Right ventricle myocardium inferior (tissue), 1 donor: ENCODE measurements around the gene SBK2. TPM values are rescaled to one million over a fixed set of nuclear protein-coding genes. Genes with fewer than 3 reads are reported as not detected.
A peak's percentile ranks its signal among the peaks of the same experiment; 100 is the strongest.

Source experiments
- ATAC-seq: fragments of 200-7000 bp; cut with Tn5 transposase; one replicate; pipeline ENCODE4 v1.9.1; 2020; ENCODE audit warnings: mild to moderate bottlenecking, moderate library complexity
- DNase-seq: peaks from one replicate; pipeline ENCODE4 v3.0.0; 2021; ENCODE audit errors: missing footprints
- intact Hi-C: fragments of 100-400 bp; cut with DNase I; formaldehyde crosslinking; loops from one replicate; pipeline ENCODE4 v1.11.0; 2022
- total RNA-seq: library from RNA; stranded (reverse); fragmentation: NEBNext Ultra II Directional; extraction: Animal tissue kit (Norgen Biotek cat#: 25700); gene quantifications from one replicate; pipeline ENCODE4 v1.2.1, GENCODE V29; 2021
- donor health status: DM: no; HTN: yes; CAD: no; lungs with severe emphysema.

Gene SBK2
- total RNA-seq, 1 donor from 2014 or later: 12.7 TPM

DNA sequence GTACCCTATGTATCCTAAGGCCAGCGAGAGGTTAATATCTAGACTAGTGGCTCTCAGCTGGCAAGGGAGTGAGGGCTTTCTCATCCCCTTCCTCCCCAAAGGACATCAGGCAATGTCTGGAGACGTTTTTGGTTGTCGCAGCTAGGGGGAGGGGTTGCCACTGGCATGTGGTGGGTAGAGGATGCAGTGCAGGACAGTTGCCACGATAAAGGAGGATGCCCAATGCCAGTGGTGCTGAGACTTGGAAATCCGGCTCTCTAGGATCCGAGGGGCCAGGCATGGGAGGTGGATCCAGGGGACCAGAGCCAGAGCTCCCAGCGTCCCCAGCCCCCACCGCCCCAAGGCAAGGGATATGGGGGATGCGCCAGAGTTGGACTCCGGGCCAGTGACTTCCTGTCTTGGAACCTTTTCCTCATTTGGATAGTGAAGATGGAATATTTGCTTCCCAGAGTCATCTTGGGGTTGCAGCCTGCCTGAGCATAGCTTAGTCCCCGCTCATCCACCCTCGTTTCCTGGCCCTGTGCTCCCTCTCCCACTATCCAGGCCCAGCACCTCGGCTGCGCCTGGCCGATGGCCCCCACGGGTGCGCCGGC lies 43.8 kb downstream of the SBK2 start:
- intact Hi-C loops: no loop called here
- ATAC-seq (peak; percentile 2), DNase-seq (peak; percentile 40)

DNA sequence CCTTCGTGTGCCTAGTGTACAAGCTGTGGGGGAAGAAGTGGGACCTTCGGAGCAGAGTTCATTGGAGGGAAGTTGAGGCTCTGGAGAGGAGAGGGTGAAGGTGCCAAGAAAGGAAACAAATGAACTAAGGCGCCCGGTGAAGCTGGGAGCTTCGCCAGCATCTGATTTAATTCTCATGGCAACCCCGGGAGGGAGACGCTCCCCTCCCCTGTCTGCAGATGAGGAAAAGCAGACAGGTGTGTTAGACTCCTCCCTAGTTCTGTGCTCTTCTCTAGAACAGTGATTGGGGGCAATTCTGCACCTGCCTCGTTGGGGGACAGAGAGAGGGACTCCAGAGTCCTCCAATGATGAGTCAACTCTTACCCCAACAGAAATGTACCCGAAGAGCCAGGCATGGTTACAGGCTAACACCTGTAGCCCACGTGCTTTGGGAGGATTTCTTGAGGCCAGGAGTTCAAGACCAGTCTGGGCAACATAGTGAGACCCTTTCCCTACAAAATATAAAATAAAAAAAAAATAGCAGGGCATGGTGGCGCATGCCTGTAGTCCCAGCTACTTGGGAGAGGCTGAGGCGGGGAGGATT lies 44.5 kb downstream of the SBK2 start:
- ATAC-seq (no peak), DNase-seq (peak; percentile 33)
- intact Hi-C loops: no loop called here

DNA sequence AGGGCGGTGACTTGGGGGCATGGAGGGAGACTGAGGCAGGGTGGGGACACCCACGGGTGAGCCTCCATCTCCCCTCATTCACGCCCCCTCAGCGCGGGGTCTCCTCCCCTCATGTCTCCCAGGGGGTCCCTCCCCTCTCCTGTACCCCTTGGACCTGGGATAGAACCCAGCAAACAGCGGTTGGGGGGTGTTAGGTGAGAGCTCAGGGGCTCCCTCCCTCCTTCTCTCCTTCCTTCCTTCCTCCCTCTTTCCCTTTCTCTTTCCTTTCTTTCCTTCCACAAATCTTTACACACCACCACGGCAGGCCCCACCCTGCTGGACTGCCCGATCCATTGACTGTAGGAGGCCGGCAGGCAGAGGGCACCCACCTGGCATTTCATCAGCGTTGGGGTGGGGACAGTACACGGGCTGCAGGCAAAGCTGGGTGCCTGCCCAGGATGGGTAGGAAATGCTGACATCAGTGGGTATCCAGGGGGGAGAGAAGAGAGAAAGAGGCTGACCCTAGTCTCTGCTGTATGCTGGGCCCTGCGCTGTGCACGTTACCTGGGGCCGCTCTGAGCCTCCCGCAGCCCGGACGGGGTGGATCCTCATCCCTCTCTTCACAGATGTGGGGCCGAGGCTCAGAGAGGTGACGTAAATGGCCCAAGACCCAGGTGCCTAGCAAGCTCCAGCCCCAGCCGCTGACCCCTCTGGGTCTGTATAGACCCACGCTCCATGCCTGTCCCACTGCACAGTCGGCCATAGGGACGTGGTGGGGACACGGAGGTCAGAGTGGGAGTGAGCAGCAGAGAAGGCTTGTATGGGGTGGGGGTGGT lies 45.2 kb downstream of the SBK2 start:
- ATAC-seq: no peak
- intact Hi-C loops: no loop called here

DNA sequence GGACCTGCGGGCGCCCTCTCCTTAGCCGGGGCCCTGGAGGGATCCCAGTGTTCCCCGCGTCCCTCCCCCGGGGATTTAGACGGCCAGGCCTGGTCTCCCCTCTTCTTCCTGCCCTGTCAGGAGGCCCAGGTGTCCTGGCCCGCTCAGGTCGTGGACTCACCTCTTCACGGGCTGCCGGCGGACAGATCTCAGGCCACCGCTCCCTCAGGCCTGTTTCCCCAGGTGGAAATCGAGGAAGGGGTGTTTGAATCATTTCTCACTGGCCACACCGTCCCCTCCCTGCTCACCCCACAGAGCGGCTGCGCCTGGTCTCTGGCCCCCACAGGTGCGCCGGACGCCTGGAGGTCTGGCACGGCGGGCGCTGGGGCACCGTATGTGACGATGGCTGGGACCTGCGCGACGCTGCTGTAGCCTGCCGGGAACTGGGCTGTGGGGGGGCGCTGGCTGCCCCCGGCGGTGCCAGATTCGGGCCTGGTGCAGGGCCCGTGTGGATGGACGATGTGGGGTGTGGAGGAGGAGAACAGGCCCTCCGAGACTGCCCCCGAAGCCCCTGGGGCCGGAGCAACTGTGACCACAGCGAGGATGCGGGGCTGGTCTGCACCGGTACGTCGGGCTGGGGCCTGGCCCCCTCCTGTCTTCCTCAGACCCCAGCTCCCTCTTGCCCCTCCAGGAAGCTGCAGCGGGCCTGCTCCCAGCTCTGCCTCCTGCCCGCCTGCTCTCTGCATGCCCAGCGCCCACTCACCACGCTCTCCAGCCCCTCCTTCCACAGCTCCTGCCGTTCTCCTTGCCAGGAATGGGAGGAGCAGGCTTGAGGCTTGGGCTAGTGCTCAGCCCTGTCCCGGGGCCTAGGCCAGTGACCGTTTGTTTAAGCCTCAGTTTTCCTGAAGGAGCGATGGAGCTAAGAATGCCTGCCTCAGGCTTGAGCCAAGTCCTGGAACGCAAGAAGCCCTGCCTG lies 46.2 kb downstream of the SBK2 start:
- peak; percentile 53 for DNase-seq
- no peak for ATAC-seq
- intact Hi-C loops: no loop called here

More for the DNA sequence above, 45.2 kb downstream of the SBK2 start:
- DNase-seq: peak; percentile 62

DNA sequence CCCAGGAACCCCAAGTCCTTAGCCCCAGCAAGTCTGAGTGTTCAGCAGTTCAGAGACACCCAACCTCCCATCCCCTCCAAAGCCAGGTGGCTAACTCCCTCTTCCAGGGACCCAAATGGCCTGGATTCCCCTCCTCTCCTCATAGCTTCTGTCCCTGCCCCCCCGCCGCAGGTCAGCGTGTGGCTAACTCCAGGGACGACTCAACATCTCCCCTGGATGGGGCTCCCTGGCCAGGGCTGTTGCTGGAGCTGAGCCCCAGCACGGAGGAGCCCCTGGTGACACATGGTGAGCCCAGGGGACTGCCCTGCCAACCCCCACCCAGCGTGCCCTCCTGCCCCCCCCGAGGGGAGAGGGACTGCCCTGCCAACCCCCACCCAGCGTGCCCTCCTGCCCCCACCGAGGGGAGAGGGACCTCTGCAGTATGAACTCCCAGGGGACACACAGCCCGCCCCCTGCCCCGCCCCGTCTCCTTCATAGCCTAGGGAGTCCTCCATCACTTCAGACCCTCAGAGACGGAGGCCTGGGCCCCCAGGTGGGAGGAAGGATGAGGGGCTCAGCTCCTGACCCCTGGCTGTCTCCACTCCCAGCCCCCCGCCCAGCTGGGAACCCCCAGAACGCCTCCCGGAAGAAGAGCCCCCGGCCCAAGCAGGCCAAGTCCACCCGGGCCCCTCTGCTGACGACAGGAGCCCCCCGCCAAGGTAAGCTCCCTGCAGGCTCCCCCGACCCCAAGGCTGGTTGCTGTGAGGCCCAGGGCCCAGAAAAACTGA lies 47.0 kb downstream of the SBK2 start:
- intact Hi-C loops: no loop called here
- peak; percentile 55 for DNase-seq
- ATAC-seq: no peak

DNA sequence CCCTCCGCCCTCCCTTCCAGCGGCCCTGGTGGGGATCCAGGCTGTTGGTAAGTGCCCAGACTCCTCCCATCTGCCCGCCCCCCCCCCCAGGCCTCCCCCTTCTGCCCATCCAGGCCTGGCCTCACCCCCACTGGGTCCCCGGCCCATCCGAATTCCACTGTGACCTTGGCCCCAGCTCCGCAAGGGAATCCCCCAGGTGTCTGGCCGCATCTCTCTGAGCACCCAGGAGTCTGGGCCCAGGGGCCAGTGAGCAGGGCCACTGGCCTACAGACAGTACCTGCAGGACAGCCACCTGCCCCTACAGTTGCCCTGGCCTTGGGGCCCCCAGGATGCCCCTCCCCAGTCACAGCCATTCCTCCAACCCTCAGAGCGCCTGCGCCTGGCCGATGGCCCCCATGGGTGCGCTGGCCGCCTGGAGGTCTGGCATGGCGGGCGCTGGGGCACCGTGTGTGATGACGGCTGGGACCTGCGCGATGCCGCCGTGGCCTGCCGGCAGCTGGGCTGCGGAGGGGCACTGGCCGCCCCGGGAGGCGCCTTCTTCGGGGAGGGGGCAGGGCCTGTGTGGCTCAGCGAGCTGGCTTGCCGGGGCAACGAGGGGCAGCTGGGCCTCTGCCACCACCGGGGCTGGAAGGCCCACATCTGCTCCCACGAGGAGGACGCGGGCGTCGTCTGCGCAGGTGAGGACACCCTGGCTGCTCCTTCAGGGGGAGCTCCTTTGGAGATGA lies 47.8 kb downstream of the SBK2 start:
- DNase-seq (peak; percentile 69), ATAC-seq (no peak)

GRCh38 chr19:55487924-55488687 lies 48.8 kb downstream of the SBK2 start, which contains the start of gene SSC5D:
SSC5D (plus strand) TSS chr19:55488436; CDS start chr19:55488590, 154 bp downstream.
- peak; percentile 78 for DNase-seq
- intact Hi-C loops: no loop called here

More for the DNA sequence above, 47.8 kb downstream of the SBK2 start:
- intact Hi-C loops: no loop called here

DNA sequence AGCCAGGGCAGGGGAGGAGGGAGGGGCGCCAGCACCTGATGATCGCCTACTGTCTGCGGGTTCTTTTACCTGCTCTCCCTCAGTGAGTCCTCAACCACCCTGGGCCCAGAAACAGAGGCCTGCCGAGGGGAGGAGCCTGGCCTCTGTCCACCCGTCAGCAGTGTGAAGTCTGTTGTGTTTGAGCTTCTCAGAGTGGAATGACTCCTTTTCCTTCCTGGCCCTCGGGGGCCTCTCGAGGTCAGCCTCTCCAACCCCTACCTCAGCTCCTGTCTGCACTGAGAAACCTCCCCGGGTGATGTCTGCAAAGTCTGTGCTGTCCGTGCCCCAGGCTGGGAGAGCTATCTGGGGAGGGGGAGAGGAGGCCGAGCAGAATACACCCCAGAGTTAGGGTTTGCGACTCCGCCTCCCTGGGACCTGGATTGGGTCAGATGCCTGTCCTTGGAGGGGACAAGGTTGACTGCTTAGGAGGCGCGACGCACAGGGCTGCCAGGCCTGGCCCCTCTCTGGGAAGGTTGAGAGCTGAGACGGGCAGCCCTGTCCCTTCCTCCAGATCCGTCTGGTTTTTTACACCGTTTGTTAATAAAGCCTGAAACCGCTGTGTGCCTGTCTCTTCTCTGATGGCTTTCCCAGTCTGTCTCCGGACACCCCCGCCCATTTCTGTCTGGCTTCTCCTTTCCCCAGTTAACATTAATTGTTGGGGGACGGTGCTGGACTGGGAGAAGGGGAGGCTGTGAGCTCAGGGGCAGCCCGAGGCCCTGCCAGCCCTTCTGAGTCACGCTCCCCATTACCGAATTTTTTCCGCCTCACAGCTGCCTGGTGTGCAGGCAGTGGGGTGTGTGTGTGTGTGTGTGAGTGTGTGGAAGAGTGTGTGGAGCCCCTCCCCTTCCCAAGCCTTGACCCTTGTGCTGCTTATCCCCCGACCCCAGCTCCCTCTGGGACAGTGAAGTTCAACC lies 49.7 kb downstream of the SBK2 start:
- intact Hi-C loops: no loop called here
- DNase-seq (peak; percentile 81), ATAC-seq (peak; percentile 51)

More at GRCh38 chr19:55487924-55488687, 48.8 kb downstream of the SBK2 start, which contains the start of gene SSC5D:
- peak; percentile 3 for ATAC-seq

- ATAC-seq (no peak), DNase-seq (peak; percentile 70)
- intact Hi-C loops: no loop called here
These were observed 50.6 kb downstream of the SBK2 start for GRCh38 chr19:55486043-55486970.

GRCh38 chr19:55485439-55486011 lies 51.4 kb downstream of the SBK2 start:
- ATAC-seq (no peak), DNase-seq (peak; percentile 67)
- intact Hi-C loops: no loop called here

- intact Hi-C loops: no loop called here
- DNase-seq: peak; percentile 76
- peak; percentile 37 for ATAC-seq
These were observed 52.1 kb downstream of the SBK2 start, which contains the start of gene NAT14 for GRCh38 chr19:55484593-55485438. NAT14 (plus strand) TSS chr19:55485188; CDS start chr19:55485709, 521 bp downstream.

GRCh38 chr19:55483706-55484592 lies 53.0 kb downstream of the SBK2 start:
- ATAC-seq: no peak
- DNase-seq: peak; percentile 57
- intact Hi-C loops: no loop called here
